Measurements from ENCODE around the gene RORC.

The RORC gene

GRCh38 chr1:151817353-151817730 is 14.3 kb downstream of the RORC start:
- no peak for DNase-seq
- no peak overlapping the region for H3K18ac ChIP-seq (ENCODE audit: low read depth in 1 of 2, low read length in 2 of 2)
- no peaks in the 10 kb centered on the region for H3K79me1 ChIP-seq (replicated peaks; ENCODE audit: low read length, poor library complexity, severe bottlenecking)
- no peak overlapping the region for H2AFZ ChIP-seq (ENCODE audit: low read depth, low read length)
- no peaks in the 10 kb centered on the region for H3K9me3 ChIP-seq (ENCODE audit: control insufficient read depth, low read length)
- no peak overlapping the region for H3K4ac ChIP-seq (ENCODE audit: low read depth in 1 of 2, low read length in 2 of 2)
- H2BK15ac ChIP-seq (ENCODE audit: low read depth, poor library complexity, severe bottlenecking) = no peak overlapping the region
- no peak overlapping the region for H2BK12ac ChIP-seq (ENCODE audit: low read length in 2 of 2)
- H3K14ac ChIP-seq (ENCODE audit: low read length in 2 of 2) = no peak overlapping the region
- no peak overlapping the region for H2BK120ac ChIP-seq (ENCODE audit: low read depth, low read length)
- H4K91ac ChIP-seq (ENCODE audit: low read length) = no peak overlapping the region
- H3K4me3 ChIP-seq (ENCODE audit: insufficient read depth in 1 of 2, low read depth in 1 of 2, low read length in 2 of 2) = no peak overlapping the region
- H3K4me2 ChIP-seq (ENCODE audit: low read length, poor library complexity, severe bottlenecking) = no peak overlapping the region
- H3K36me3 ChIP-seq (ENCODE audit: control insufficient read depth in 1 of 2, insufficient read depth in 2 of 2, low read depth in 1 of 2, low read length in 2 of 2) = no peaks in the 10 kb centered on the region
- H3K23ac ChIP-seq (ENCODE audit: low read length in 2 of 2) = no peak overlapping the region
- H3K4me1 ChIP-seq (ENCODE audit: control insufficient read depth, insufficient read depth, low read depth, low read length) = no peaks in the 10 kb centered on the region
- WGBS = 87% methylated on average over 6 of the region's 7 CpGs
- peaks cover 60 to 73% of the 10 kb centered on the region in 2 experiments for H3K27me3 ChIP-seq (ENCODE audit: control insufficient read depth in 1 of 2, insufficient read depth in 1 of 2, low read length in 2 of 2)
- no peak overlapping the region for H4K8ac ChIP-seq (ENCODE audit: low read length)
- no peak overlapping the region for H3K9ac ChIP-seq (ENCODE audit: low read length)
- no peak overlapping the region for H2BK5ac ChIP-seq (ENCODE audit: low read depth, low read length, poor library complexity, severe bottlenecking)
- no peak overlapping the region for H2AK5ac ChIP-seq (ENCODE audit: low read length, severe bottlenecking)
- H3K27ac ChIP-seq (ENCODE audit: low read length, poor library complexity, severe bottlenecking) = no peak overlapping the region

- Histone ChIP-seq H3K36me3 (ENCODE audit: control insufficient read depth in 1 of 2, insufficient read depth in 2 of 2, low read depth in 1 of 2, low read length in 2 of 2) (no peaks in the 10 kb centered on the region), H3K4me1 (ENCODE audit: control insufficient read depth, insufficient read depth, low read depth, low read length) (no peaks in the 10 kb centered on the region), H4K91ac (ENCODE audit: low read length) (no peak overlapping the region), H2BK5ac (ENCODE audit: low read depth, low read length, poor library complexity, severe bottlenecking) (no peak overlapping the region), H2BK120ac (ENCODE audit: low read depth, low read length) (no peak overlapping the region), H3K4me3 (ENCODE audit: insufficient read depth in 1 of 2, low read depth in 1 of 2, low read length in 2 of 2) (no peak overlapping the region), H3K27me3 (ENCODE audit: control insufficient read depth in 1 of 2, insufficient read depth in 1 of 2, low read length in 2 of 2) (peaks cover 58 to 69% of the 10 kb centered on the region in 2 experiments), H3K9ac (ENCODE audit: low read length) (no peak overlapping the region), H2BK15ac (ENCODE audit: low read depth, poor library complexity, severe bottlenecking) (no peak overlapping the region), H3K79me1 (replicated peaks; ENCODE audit: low read length, poor library complexity, severe bottlenecking) (no peaks in the 10 kb centered on the region), H3K4ac (ENCODE audit: low read depth in 1 of 2, low read length in 2 of 2) (no peak overlapping the region), H3K14ac (ENCODE audit: low read length in 2 of 2) (no peak overlapping the region), H2BK12ac (ENCODE audit: low read length in 2 of 2) (no peak overlapping the region), H3K18ac (ENCODE audit: low read depth in 1 of 2, low read length in 2 of 2) (no peak overlapping the region), H4K8ac (ENCODE audit: low read length) (no peak overlapping the region), H3K4me2 (ENCODE audit: low read length, poor library complexity, severe bottlenecking) (no peak overlapping the region), H3K23ac (ENCODE audit: low read length in 2 of 2) (no peak overlapping the region), H2AK5ac (ENCODE audit: low read length, severe bottlenecking) (no peak overlapping the region), H2AFZ (ENCODE audit: low read depth, low read length) (no peak overlapping the region), H3K9me3 (ENCODE audit: control insufficient read depth, low read length) (no peaks in the 10 kb centered on the region), H3K27ac (ENCODE audit: low read length, poor library complexity, severe bottlenecking) (no peak overlapping the region)
- DNase-seq = no peak
- WGBS = 91% methylated on average over 17 of the region's 26 CpGs
Observed at GRCh38 chr1:151816548-151817352, 14.9 kb downstream of the RORC start.

- H3K79me1 ChIP-seq (replicated peaks; ENCODE audit: low read length, poor library complexity, severe bottlenecking) = no peaks in the 10 kb centered on the region
- no peak for DNase-seq
- no peak overlapping the region for H3K27ac ChIP-seq (ENCODE audit: low read length, poor library complexity, severe bottlenecking)
- H3K36me3 ChIP-seq (ENCODE audit: control insufficient read depth in 1 of 2, insufficient read depth in 2 of 2, low read depth in 1 of 2, low read length in 2 of 2) = no peaks in the 10 kb centered on the region
- H3K4me2 ChIP-seq (ENCODE audit: low read length, poor library complexity, severe bottlenecking) = no peak overlapping the region
- H2BK120ac ChIP-seq (ENCODE audit: low read depth, low read length) = no peak overlapping the region
- no peak overlapping the region for H4K8ac ChIP-seq (ENCODE audit: low read length)
- WGBS = 81% methylated on average over 8 of the region's 12 CpGs
- no peaks in the 10 kb centered on the region for H3K9me3 ChIP-seq (ENCODE audit: control insufficient read depth, low read length)
- H3K4me1 ChIP-seq (ENCODE audit: control insufficient read depth, insufficient read depth, low read depth, low read length) = no peaks in the 10 kb centered on the region
- H3K4me3 ChIP-seq (ENCODE audit: insufficient read depth in 1 of 2, low read depth in 1 of 2, low read length in 2 of 2) = no peak overlapping the region
- no peak overlapping the region for H2AFZ ChIP-seq (ENCODE audit: low read depth, low read length)
- no peak overlapping the region for H2BK15ac ChIP-seq (ENCODE audit: low read depth, poor library complexity, severe bottlenecking)
- H2BK5ac ChIP-seq (ENCODE audit: low read depth, low read length, poor library complexity, severe bottlenecking) = no peak overlapping the region
- H3K14ac ChIP-seq (ENCODE audit: low read length in 2 of 2) = no peak overlapping the region
- H3K9ac ChIP-seq (ENCODE audit: low read length) = no peak overlapping the region
- no peak overlapping the region for H3K4ac ChIP-seq (ENCODE audit: low read depth in 1 of 2, low read length in 2 of 2)
- H3K18ac ChIP-seq (ENCODE audit: low read depth in 1 of 2, low read length in 2 of 2) = no peak overlapping the region
- no peak overlapping the region for H2AK5ac ChIP-seq (ENCODE audit: low read length, severe bottlenecking)
- H3K27me3 ChIP-seq (ENCODE audit: control insufficient read depth in 1 of 2, insufficient read depth in 1 of 2, low read length in 2 of 2) = peaks cover 55 to 72% of the 10 kb centered on the region in 2 experiments
- H4K91ac ChIP-seq (ENCODE audit: low read length) = no peak overlapping the region
- peak overlapping the region in 1 of 2 experiments; percentile 9 for H3K23ac ChIP-seq (ENCODE audit: low read length in 2 of 2)
- no peak overlapping the region for H2BK12ac ChIP-seq (ENCODE audit: low read length in 2 of 2)
Observed at GRCh38 chr1:151815716-151816327, 15.8 kb downstream of the RORC start.

- Histone ChIP-seq H2BK15ac (ENCODE audit: low read depth, poor library complexity, severe bottlenecking) (peak overlapping the region; percentile 8), H3K4me3 (ENCODE audit: insufficient read depth in 1 of 2, low read depth in 1 of 2, low read length in 2 of 2) (no peak overlapping the region), H3K18ac (ENCODE audit: low read depth in 1 of 2, low read length in 2 of 2) (no peak overlapping the region), H3K4ac (ENCODE audit: low read depth in 1 of 2, low read length in 2 of 2) (no peak overlapping the region), H2BK5ac (ENCODE audit: low read depth, low read length, poor library complexity, severe bottlenecking) (no peak overlapping the region), H2AFZ (ENCODE audit: low read depth, low read length) (no peak overlapping the region), H4K91ac (ENCODE audit: low read length) (no peak overlapping the region), H3K9me3 (ENCODE audit: control insufficient read depth, low read length) (no peaks in the 10 kb centered on the region), H3K36me3 (ENCODE audit: control insufficient read depth in 1 of 2, insufficient read depth in 2 of 2, low read depth in 1 of 2, low read length in 2 of 2) (no peaks in the 10 kb centered on the region), H3K79me1 (replicated peaks; ENCODE audit: low read length, poor library complexity, severe bottlenecking) (no peaks in the 10 kb centered on the region), H2AK5ac (ENCODE audit: low read length, severe bottlenecking) (no peak overlapping the region), H4K8ac (ENCODE audit: low read length) (no peak overlapping the region), H3K4me1 (ENCODE audit: control insufficient read depth, insufficient read depth, low read depth, low read length) (no peaks in the 10 kb centered on the region), H3K23ac (ENCODE audit: low read length in 2 of 2) (no peak overlapping the region), H2BK120ac (ENCODE audit: low read depth, low read length) (no peak overlapping the region), H3K9ac (ENCODE audit: low read length) (no peak overlapping the region), H3K27ac (ENCODE audit: low read length, poor library complexity, severe bottlenecking) (no peak overlapping the region), H3K4me2 (ENCODE audit: low read length, poor library complexity, severe bottlenecking) (no peak overlapping the region), H3K14ac (ENCODE audit: low read length in 2 of 2) (no peak overlapping the region), H3K27me3 (ENCODE audit: control insufficient read depth in 1 of 2, insufficient read depth in 1 of 2, low read length in 2 of 2) (peaks cover 55 to 69% of the 10 kb centered on the region in 2 experiments), H2BK12ac (ENCODE audit: low read length in 2 of 2) (no peak overlapping the region)
- WGBS = 74% methylated on average over 8 of the region's 8 CpGs
- no peak for DNase-seq
Observed at GRCh38 chr1:151814971-151815545, 16.5 kb downstream of the RORC start.
